GM18502 (cell line): ENCODE measurements around the gene STK39.

ENCODE experiments used
- ATAC-seq: cut with Tn5 transposase; IDR thresholded peaks from one replicate; pipeline ENCODE4 v1.9.1; 2021; ENCODE audit warnings: mild to moderate bottlenecking; ENCODE audit not compliant: unreplicated experiment, poor library complexity

STK39 gene

GRCh38 chr2:168028362-168028761 is 219.0 kb downstream of the STK39 start:
- no peak for ATAC-seq

DNA sequence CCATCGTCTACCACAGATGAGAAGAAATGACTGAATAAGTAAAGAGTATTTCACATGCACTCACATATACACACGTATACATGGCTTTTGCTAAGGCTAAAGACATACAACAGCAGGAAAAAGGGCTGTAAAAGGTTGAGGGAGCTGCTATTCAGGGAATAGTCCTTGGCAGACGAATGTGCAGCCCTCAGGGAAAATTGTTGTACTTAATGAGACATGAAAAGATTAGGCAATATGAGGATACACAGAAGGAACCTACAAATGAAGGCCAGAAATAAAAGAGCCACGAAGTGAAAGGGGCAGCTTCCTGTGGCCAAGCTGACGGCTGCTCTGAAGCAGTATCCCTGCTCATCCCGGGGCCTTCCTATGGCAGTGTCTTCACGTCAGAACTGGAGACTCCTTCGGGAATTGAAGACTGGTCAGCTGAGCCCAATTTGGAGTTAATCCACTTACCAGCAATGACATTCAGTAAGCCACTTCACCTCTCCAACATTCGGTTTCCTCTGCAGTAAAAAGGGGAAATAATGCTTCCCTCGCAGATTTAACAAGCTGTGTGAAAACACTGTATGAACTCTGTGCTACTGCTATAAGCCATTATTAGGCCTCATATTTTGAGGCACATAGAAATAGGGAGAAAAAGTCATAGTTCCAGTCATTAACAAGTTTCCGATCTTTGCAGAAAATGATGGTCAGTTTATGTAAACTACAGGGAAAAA is 221.8 kb downstream of the STK39 start:
- no peak for ATAC-seq

- ATAC-seq, result no peak
These were observed 222.9 kb downstream of the STK39 start for GRCh38 chr2:168024459-168024858.

GRCh38 chr2:168021800-168022587 is 225.4 kb downstream of the STK39 start:
- ATAC-seq, result no peak

DNA sequence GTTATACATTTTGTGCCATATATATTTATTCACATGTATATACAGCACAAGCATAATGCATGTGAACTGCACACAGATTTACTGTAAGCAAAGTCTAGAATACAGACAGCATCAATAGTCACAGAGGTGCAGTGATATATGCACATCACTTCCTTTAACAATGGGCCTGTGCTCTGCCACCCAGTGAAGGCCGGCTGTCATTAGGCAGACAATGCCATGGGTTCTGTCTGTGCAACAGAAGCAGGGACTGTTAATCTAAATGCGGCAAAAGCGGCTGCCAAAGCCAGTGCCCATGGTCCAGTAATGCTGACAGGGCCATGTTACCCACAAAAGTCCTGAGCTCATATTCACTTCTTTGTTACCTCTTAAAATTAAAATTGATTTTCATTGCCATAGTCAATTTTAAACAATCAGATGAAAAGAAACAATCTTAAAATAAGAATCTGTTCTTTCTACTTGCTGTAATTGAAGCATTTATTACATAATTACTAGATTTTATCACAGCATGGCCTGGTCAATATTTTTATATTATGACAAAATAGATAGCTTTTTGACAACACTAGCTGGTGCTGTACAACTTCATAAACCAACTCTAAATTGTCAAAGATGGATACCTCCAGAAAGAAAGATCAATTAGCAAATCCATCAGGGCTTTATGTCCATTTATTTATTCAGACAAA is 232.0 kb downstream of the STK39 start:
- no peak for ATAC-seq

DNA sequence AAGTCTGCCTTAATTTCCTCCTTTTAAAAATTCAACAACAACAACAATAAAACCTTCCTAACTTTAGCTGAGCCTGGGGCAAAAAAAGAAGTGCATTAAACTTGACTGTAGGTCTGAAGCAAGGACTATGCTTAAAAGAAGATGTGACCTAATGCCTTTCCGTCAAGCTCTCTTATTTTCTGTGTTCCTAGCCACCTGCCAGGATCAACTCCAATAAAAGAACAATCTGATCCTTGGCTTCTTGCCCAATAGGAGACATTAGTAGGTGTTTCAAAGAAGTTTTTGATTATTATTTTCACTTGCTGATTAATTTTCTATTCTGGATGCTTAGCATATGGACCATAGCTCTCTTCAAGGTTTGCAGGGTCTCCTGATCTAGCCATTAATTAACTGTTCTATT is 237.5 kb downstream of the STK39 start:
- ATAC-seq, result no peak

DNA sequence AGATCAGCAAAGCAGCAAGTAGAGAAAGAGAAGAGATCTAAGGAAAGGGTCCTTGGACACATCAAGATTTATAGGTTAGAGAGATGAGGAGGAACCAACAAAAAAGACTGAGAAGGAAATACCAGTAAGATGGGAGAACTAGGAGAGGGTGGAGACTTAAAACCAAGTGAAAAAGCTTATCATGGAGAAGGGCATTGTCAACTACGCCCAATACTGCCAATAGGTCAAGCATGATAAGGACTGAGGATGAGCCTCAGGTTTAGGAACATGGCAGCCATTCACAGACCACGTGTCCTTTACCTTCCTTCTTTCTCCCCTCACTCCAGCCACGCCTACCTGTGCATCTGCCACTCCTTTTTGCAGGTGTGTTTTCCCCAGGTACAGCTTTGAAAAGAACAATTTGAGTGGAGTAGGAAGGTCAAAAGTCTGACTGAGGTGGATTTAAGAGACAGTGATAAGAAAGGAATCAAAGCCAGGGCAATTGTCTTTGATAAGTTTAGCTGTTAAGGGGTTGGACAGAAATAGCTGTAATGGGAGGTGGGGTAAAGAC is 238.7 kb downstream of the STK39 start:
- ATAC-seq, result no peak

GRCh38 chr2:168006498-168006897 is 240.9 kb downstream of the STK39 start:
- no peak for ATAC-seq

DNA sequence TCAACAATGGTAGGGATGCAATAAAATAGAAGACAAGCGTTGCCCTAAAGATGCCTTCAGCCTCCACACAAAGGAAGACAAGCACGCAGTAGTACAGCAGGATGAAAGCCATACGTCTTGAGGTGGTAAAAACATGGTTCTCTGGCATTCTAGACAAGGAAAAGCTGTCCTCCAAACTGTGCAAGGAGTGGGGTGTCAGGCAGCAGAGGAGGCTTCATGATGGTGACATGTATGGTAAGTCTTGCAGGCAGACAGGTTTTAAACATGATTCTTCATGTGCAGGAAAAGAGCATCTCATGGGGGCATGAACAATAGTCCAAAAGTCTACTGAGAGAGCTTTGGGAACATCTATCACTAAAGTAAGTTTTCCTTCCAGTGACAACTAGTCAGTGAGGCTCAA is 241.8 kb downstream of the STK39 start:
- ATAC-seq, result no peak

DNA sequence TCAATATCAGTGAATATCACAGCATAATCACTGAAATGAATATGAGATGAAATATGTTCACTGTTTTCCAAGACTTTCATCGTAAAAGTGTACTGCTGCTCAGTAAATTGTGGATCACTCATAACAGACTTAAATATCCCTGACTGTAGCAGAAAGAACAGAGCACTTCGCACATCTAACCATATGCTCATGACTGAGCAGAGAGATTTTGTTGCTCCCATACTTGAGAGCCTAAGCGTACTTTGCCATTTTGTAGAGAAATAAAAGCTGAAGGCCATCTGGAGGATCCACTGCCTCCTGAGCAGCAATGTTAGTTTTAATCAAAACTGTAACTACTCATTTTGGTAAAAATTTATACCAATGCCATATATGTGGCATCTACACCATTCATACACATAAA is 243.5 kb downstream of the STK39 start:
- no peak for ATAC-seq

DNA sequence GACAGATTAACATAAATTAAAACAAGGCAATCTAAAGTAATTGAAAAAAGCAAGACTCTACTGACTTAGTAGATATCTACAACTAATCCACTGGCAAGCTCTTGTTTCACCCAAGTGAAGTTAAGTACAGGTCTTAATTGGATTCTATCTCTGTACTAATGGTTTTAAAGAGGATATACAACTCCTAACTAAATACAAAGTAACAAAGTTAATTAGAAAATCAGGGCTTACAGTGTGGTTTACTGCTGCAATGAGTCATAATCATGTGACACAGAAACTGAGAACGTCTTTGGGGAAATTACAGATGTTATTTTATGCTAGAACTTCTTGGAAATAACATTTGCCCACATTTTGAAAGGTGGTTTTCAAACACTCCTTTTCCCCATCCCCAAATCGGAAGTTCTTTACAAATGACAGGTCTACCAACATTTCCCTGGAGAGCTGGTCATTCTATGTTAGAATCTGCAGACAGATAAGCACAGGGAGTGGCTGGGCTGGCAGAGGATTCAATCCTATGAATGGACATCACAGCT is 245.3 kb downstream of the STK39 start:
- peak; percentile 66 for ATAC-seq

- no peak for ATAC-seq
These were observed 255.1 kb downstream of the STK39 start for GRCh38 chr2:167992278-167992677.

- ATAC-seq, result no peak
These were observed 257.3 kb downstream of the STK39 start for GRCh38 chr2:167990062-167990461.

- no peak for ATAC-seq
These were observed 259.1 kb downstream of the STK39 start for GRCh38 chr2:167988296-167988695.

DNA sequence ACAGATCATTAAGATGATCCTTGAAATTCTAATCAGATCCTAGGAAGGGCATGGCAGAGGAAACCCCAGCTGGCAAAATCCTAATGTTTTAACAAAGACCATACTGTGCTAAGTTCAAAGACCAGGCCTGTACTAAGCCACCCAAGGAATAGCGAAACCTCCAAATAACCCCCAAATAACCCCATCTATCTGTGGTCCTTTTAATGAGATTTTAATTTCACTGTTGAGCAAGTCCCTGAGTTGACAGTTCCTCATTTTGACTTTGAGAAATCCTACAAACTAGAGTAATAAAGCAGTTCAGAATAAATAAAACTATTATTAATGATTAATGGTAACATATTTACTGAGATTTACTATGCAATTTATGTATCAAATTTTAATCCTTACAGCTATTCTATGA is 259.8 kb downstream of the STK39 start:
- no peak for ATAC-seq

GRCh38 chr2:167987026-167987425 is 260.4 kb downstream of the STK39 start:
- no peak for ATAC-seq

- no peak for ATAC-seq
These were observed 261.2 kb downstream of the STK39 start for GRCh38 chr2:167986223-167986622.

GRCh38 chr2:167981945-167982344 is 265.4 kb downstream of the STK39 start:
- no peak for ATAC-seq

DNA sequence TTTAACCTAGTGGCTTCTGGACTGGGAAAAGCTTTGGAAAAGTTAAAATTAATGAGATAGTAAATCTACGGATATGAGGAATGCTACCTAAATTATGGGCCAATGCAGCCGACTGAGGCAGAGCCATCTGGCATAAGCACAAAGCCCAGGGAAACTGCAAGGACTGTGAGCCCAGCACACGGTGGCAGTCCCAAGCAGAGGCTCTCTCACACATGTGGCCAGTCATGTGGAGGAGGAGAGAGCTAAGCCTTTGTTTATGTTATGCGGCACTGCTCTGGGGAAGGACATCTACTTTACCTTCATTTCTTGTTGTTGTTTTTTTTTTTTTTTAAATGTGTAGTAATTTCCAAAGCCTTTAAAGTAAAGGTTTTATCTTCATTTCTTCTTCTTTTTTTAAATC is 267.0 kb downstream of the STK39 start:
- ATAC-seq, result no peak

DNA sequence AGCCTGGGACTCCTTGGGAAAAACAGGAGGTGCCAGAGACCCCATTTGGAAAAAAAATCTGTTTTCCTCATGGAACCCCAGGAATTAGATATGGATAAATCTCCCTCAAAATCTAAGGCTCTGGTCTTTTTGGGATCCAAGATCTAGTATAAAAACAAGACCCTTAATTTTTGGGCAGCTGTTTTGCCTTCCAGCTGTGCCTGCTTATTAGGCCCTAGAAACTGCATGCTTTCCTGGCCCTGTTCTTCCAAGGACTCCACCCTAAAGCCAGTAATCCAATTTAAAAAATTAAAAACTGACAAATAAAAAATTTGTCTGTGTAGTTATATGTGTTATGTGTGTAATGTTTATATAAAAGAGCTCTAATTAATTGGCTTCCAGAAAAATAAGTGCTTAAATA is 274.6 kb downstream of the STK39 start:
- ATAC-seq, result no peak

DNA sequence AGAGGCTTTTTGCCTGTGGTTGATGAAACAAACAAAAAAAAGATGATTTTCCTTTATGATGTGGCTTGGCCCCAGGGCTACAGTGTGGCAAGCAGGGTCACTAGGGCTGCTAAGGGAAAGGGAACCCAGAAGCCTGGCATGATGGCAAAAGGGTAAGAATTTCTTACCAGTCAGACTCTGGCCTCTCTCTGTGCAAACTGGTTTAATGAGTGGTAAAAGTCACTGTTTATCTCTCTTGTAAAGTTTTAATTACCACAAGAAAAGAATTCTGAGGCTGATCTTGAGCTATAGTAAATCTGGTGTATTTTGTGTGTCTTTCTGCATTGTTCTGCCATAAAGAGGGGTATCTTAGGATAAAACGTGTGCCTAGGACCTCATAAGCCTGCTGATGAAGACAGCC is 275.4 kb downstream of the STK39 start:
- ATAC-seq, result no peak
